ENCODE data around the gene SPSB1. TPM values are rescaled to one million over a fixed set of nuclear protein-coding genes. Genes with fewer than 3 reads are reported as not detected.

Gene SPSB1
- total and polyA plus RNA-seq, 2 of the 4 experiments (the other 2 are of a cell fraction), result 16.7 to 19.8 TPM

DNA sequence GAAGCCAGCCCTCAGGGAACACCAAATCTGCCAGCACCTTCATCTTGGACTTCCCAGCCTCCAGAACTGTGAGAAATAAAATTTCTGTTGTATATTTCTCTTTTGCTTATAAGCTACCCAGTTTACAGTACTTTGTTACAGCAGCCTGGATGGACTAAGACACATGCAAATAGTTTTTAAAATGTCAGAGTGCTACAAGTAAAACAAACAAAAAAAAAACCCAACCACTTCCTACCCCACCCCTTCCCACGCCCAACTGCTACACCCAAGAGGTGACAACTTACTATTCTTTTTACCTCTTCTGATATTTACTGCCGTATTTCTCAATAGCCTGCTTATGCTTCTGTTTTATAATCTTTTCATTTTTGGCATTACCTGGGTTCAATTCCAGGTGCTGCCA is 8.6 kb upstream of the SPSB1 start:
- BruUV-seq (replicated peaks), result no TSS peak
- 100% methylated on average over 1 of the region's 2 CpGs; no CpG with 5 or more reads in 1 of the 2 experiments for WGBS, 2 experiments (ENCODE audit: extremely low coverage in 2 of 2, insufficient read length in 1 of 2)
- no peak overlapping the region for H2AK9ac ChIP-seq (replicated peaks; ENCODE audit: low read depth, low read length, poor library complexity)
- ChIA-PET POLR2A (ENCODE audit: unreplicated experiment) (no interaction called here), CTCF (interaction anchor here (0.8 kb wide), 1 partner anchor 207 kb away, joined by 3 read pairs; no protein-coding TSS in a partner anchor)
- H3K18ac ChIP-seq (ENCODE audit: low read depth, low read length), result no peak overlapping the region
- ATAC-seq (ENCODE audit: low read depth), result no peak
- H3K9me1 ChIP-seq (ENCODE audit: insufficient read depth, low read length), result peaks cover 22% of the 10 kb centered on the region
- H3K9ac ChIP-seq (ENCODE audit: low read depth, low read length), result no peak overlapping the region
- no peaks in the 10 kb centered on the region; the same call in 1 of the 2 replicates for H4K20me1 ChIP-seq (ENCODE audit: insufficient read depth, low read length)
- H3K56ac ChIP-seq (ENCODE audit: extremely low read depth, insufficient read depth, low read length), result no peak overlapping the region
- dilution Hi-C loops (cut with HindIII; ENCODE audit: low sequenced_read_pairs, unreplicated experiment), result no loop called here
- no peaks in the 10 kb centered on the region for H3K36me3 ChIP-seq (ENCODE audit: control insufficient read depth, insufficient read depth, low read length)
- no peak for DNase-seq
- H3K9me3 ChIP-seq (ENCODE audit: control insufficient read depth, insufficient read depth, low read length), result peaks cover 2% of the 10 kb centered on the region; the same call in 1 of the 2 replicates
- intact Hi-C loops (cut with micrococcal nuclease), result no loop called here
- H3K79me1 ChIP-seq (ENCODE audit: low read depth in 1 of 2, low read length in 2 of 2), result peaks cover 0 to 5% of the 10 kb centered on the region in 2 experiments; a peak in 2 of 4 replicates
- no peak overlapping the region for H4K8ac ChIP-seq (ENCODE audit: low read depth in 2 of 2, low read length in 2 of 2)
- no peak overlapping the region for H3K4ac ChIP-seq (ENCODE audit: low read depth, low read length)
- no peak overlapping the region for H2BK120ac ChIP-seq (ENCODE audit: low read depth, low read length)
- no peak overlapping the region for H2BK5ac ChIP-seq (ENCODE audit: low read depth, low read length, poor library complexity, severe bottlenecking)
- no peak overlapping the region for H2BK15ac ChIP-seq (ENCODE audit: low read depth, low read length)
- in situ Hi-C loops (cut with MboI; ENCODE audit: low sequenced_read_pairs), result loop anchor here (10.0 kb wide), 1 partner anchor 171 kb away; no protein-coding TSS in a partner anchor
- TF ChIP-seq POLR2A (IDR thresholded peaks at IDR 0.05; ENCODE audit: low read depth, low read length) (no peak), RCOR1 (IDR thresholded peaks at IDR 0.05; ENCODE audit: insufficient replicate concordance, low read length) (no peak), RFX5 (IDR thresholded peaks at IDR 0.05; ENCODE audit: low read depth, low read length) (no peak), MAFK (IDR thresholded peaks at IDR 0.05; ENCODE audit: low read depth, low read length) (no peak), NFE2L2 (IDR thresholded peaks at IDR 0.05; ENCODE audit: low read depth, low read length) (no peak), MXI1 (IDR thresholded peaks at IDR 0.05; ENCODE audit: borderline replicate concordance, low read depth, low read length) (no peak), CEBPB (IDR thresholded peaks at IDR 0.05; ENCODE audit: low read depth, low read length) (no peak), BHLHE40 (IDR thresholded peaks at IDR 0.05; ENCODE audit: low read depth, low read length) (no peak), CHD1 (IDR thresholded peaks at IDR 0.05; ENCODE audit: low read depth, low read length) (no peak), SMC3 (IDR thresholded peaks at IDR 0.05; ENCODE audit: low read depth, low read length) (no peak), FOS (IDR thresholded peaks at IDR 0.05; ENCODE audit: low read depth, low read length) (no peak)
- TF ChIP-seq, protein P1, sequence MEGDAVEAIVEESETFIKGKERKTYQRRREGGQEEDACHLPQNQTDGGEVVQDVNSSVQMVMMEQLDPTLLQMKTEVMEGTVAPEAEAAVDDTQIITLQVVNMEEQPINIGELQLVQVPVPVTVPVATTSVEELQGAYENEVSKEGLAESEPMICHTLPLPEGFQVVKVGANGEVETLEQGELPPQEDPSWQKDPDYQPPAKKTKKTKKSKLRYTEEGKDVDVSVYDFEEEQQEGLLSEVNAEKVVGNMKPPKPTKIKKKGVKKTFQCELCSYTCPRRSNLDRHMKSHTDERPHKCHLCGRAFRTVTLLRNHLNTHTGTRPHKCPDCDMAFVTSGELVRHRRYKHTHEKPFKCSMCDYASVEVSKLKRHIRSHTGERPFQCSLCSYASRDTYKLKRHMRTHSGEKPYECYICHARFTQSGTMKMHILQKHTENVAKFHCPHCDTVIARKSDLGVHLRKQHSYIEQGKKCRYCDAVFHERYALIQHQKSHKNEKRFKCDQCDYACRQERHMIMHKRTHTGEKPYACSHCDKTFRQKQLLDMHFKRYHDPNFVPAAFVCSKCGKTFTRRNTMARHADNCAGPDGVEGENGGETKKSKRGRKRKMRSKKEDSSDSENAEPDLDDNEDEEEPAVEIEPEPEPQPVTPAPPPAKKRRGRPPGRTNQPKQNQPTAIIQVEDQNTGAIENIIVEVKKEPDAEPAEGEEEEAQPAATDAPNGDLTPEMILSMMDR (conservative IDR thresholded peaks at IDR 0.05; ENCODE audit: low read depth, low read length), result no peak
- TF ChIP-seq, protein P2, sequence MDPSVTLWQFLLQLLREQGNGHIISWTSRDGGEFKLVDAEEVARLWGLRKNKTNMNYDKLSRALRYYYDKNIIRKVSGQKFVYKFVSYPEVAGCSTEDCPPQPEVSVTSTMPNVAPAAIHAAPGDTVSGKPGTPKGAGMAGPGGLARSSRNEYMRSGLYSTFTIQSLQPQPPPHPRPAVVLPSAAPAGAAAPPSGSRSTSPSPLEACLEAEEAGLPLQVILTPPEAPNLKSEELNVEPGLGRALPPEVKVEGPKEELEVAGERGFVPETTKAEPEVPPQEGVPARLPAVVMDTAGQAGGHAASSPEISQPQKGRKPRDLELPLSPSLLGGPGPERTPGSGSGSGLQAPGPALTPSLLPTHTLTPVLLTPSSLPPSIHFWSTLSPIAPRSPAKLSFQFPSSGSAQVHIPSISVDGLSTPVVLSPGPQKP (IDR thresholded peaks at IDR 0.05; ENCODE audit: borderline replicate concordance, low read depth, low read length), result no peak
- no peak overlapping the region for H3K14ac ChIP-seq (replicated peaks; ENCODE audit: low read depth, low read length)
- no peak overlapping the region for H3K4me3 ChIP-seq (ENCODE audit: insufficient read depth, low read depth, low read length)
- no peak overlapping the region for H3K27ac ChIP-seq (ENCODE audit: insufficient read depth, low read length)
- peaks cover 30% of the 10 kb centered on the region for H3K4me1 ChIP-seq (ENCODE audit: control insufficient read depth, insufficient read depth, low read length)
- H4K91ac ChIP-seq (ENCODE audit: insufficient read depth, low read depth, low read length), result no peak overlapping the region
- no peak overlapping the region for H3K4me2 ChIP-seq (ENCODE audit: low read depth, low read length)
- no peak overlapping the region for H2AFZ ChIP-seq (replicated peaks; ENCODE audit: low read length, poor library complexity)
- H4K5ac ChIP-seq (ENCODE audit: low read depth, low read length), result no peak overlapping the region
- no peak overlapping the region for H3K23ac ChIP-seq (ENCODE audit: low read depth, low read length)
- H3K27me3 ChIP-seq (ENCODE audit: control insufficient read depth, insufficient read depth, low read length), result no peaks in the 10 kb centered on the region
- H2AK5ac ChIP-seq (ENCODE audit: low read depth, low read length), result no peak overlapping the region
- H2BK20ac ChIP-seq (ENCODE audit: low read depth, low read length), result no peak overlapping the region

Data from IMR-90 (cell line).